ENCODE results near the gene RNF121.
A peak's percentile ranks its signal among the peaks of the same experiment; 100 is the strongest.

RNF121 gene

GRCh38 chr11:71935338-71935925 is 6.6 kb downstream of the RNF121 start:
- no peak for DNase-seq

GRCh38 chr11:71936825-71937224 is 8.0 kb downstream of the RNF121 start:
- DNase-seq = no peak

GRCh38 chr11:71937826-71938225 is 9.0 kb downstream of the RNF121 start:
- DNase-seq = no peak

GRCh38 chr11:71940561-71941219 is 11.8 kb downstream of the RNF121 start:
- no peak for DNase-seq

- DNase-seq = no peak
Measured at GRCh38 chr11:71946144-71946571, 17.3 kb downstream of the RNF121 start.

- DNase-seq = no peak
Measured at GRCh38 chr11:71947498-71947897, 18.7 kb downstream of the RNF121 start.

GRCh38 chr11:71948314-71949027 is 19.6 kb downstream of the RNF121 start:
- DNase-seq = no peak

- no peak for DNase-seq
Measured at GRCh38 chr11:71949034-71949433, 20.2 kb downstream of the RNF121 start.

- DNase-seq = no peak
Measured at GRCh38 chr11:71951741-71952310, 23.0 kb downstream of the RNF121 start.

- DNase-seq = no peak
Measured at GRCh38 chr11:71955898-71956456, 27.1 kb downstream of the RNF121 start.

- no peak for DNase-seq
Measured at GRCh38 chr11:71962428-71963038, 33.7 kb downstream of the RNF121 start.

GRCh38 chr11:71963468-71963867 is 34.6 kb downstream of the RNF121 start:
- no peak for DNase-seq

- no peak for DNase-seq
Measured at GRCh38 chr11:71964641-71965040, 35.8 kb downstream of the RNF121 start.

GRCh38 chr11:71971680-71972079 is 42.8 kb downstream of the RNF121 start:
- no peak for DNase-seq

- no peak for DNase-seq
Measured at GRCh38 chr11:71976551-71976950, 47.7 kb downstream of the RNF121 start.

- DNase-seq = no peak
Measured at GRCh38 chr11:71977090-71977489, 48.2 kb downstream of the RNF121 start.

- DNase-seq = peak; percentile 8
Measured at GRCh38 chr11:71977743-71978418, 49.0 kb downstream of the RNF121 start.

- no peak for DNase-seq
Measured at GRCh38 chr11:71979094-71979493, 50.2 kb downstream of the RNF121 start.

- no peak for DNase-seq
Measured at GRCh38 chr11:71979602-71980001, 50.8 kb downstream of the RNF121 start.

- DNase-seq = no peak
Measured at GRCh38 chr11:71986131-71986530, 57.3 kb downstream of the RNF121 start.

- DNase-seq = no peak
Measured at GRCh38 chr11:71987521-71987920, 58.7 kb downstream of the RNF121 start.

- no peak for DNase-seq
Measured at GRCh38 chr11:71988050-71988449, 59.2 kb downstream of the RNF121 start.

GRCh38 chr11:71990701-71991100 is 61.9 kb downstream of the RNF121 start:
- DNase-seq = no peak
